IMR-90 (cell line): ENCODE measurements around the gene ROR2. TPM values are rescaled to one million over a fixed set of nuclear protein-coding genes. Genes with fewer than 3 reads are reported as not detected.

Experiments used
- ATAC-seq: fragments of 200-7000 bp; cut with Tn5 transposase; 2 replicates; pipeline ENCODE4 v1.9.1; 2020; ENCODE audit warnings: low read depth, mild to moderate bottlenecking, moderate library complexity
- BruUV-seq: library from RNA; stranded (reverse); fragments of 400-500 nt; replicated peaks from 2 replicates; lab custom pipeline; 2021; lab: Mats Ljungman, UMichigan
- CTCF ChIA-PET: fragments of 300-600 bp; formaldehyde crosslinking; extraction: SDS; loops from one replicate; lab custom pipeline; 2021; ENCODE audit warnings: antibody characterized with exemption; lab: Yijun Ruan, JAX
- POLR2A ChIA-PET: fragments of 300-600 bp; sonication (Branson Sonifier 250); formaldehyde crosslinking; loops from one replicate; lab custom pipeline; 2022; ENCODE audit warnings: antibody characterized with exemption; ENCODE audit not compliant: unreplicated experiment; lab: Charles Lee
- DNase-seq: peaks from one replicate; pipeline ENCODE4 v3.0.0; 2013
- H2AFZ ChIP-seq: replicated peaks from 2 replicates; pipeline ENCODE3; 2013; ENCODE audit warnings: low read length, mild to moderate bottlenecking; ENCODE audit not compliant: poor library complexity
- H2AK5ac ChIP-seq: 2 replicates; pipeline ENCODE4 v1.6.1; 2013; ENCODE audit warnings: low read depth, low read length, inconsistent platforms
- H2AK9ac ChIP-seq: replicated peaks from 2 replicates; pipeline ENCODE3; 2013; ENCODE audit warnings: mild to moderate bottlenecking, low read depth, low read length, moderate library complexity; ENCODE audit not compliant: poor library complexity
- H2BK120ac ChIP-seq: 2 replicates; pipeline ENCODE4 v1.6.1; 2013; ENCODE audit warnings: low read depth, low read length, inconsistent platforms
- H2BK15ac ChIP-seq: 3 replicates; pipeline ENCODE4 v1.6.1; 2013; ENCODE audit warnings: low read depth, low read length, inconsistent platforms
- H2BK20ac ChIP-seq: 2 replicates; pipeline ENCODE4 v1.6.1; 2013; ENCODE audit warnings: low read depth, mild to moderate bottlenecking, inconsistent platforms, low read length, moderate library complexity
- H2BK5ac ChIP-seq: 2 replicates; pipeline ENCODE4 v1.6.1; 2013; ENCODE audit warnings: mild to moderate bottlenecking, low read depth, low read length, inconsistent platforms; ENCODE audit not compliant: poor library complexity, severe bottlenecking
- H3K14ac ChIP-seq: replicated peaks from 2 replicates; pipeline ENCODE4 v1.6.1; 2013; ENCODE audit warnings: low read depth, low read length, inconsistent platforms
- H3K18ac ChIP-seq: 2 replicates; pipeline ENCODE4 v1.6.1; 2013; ENCODE audit warnings: low read depth, low read length, control low read depth
- H3K23ac ChIP-seq: 2 replicates; pipeline ENCODE4 v1.6.1; 2013; ENCODE audit warnings: low read depth, low read length, inconsistent platforms
- H3K27ac ChIP-seq: 2 replicates; pipeline ENCODE4 v1.5.1; 2013; ENCODE audit warnings: mild to moderate bottlenecking, control low read depth, low read length; ENCODE audit not compliant: insufficient read depth
- H3K27me3 ChIP-seq: 2 replicates; pipeline ENCODE4 v1.6.1; 2013; ENCODE audit warnings: low read length; ENCODE audit not compliant: control insufficient read depth, insufficient read depth
- H3K36me3 ChIP-seq: 2 replicates; pipeline ENCODE4 v1.6.1; 2013; ENCODE audit warnings: low read length, mixed read lengths; ENCODE audit not compliant: control insufficient read depth, insufficient read depth
- H3K4ac ChIP-seq: 2 replicates; pipeline ENCODE4 v1.6.1; 2013; ENCODE audit warnings: low read depth, low read length, inconsistent platforms
- H3K4me1 ChIP-seq: 2 replicates; pipeline ENCODE4 v1.6.1; 2013; ENCODE audit warnings: low read length, mixed read lengths; ENCODE audit not compliant: control insufficient read depth, insufficient read depth
- H3K4me2 ChIP-seq: 2 replicates; pipeline ENCODE4 v1.6.1; 2013; ENCODE audit warnings: low read depth, mild to moderate bottlenecking, control low read depth, low read length, moderate library complexity
- H3K4me3 ChIP-seq: 2 replicates; pipeline ENCODE4 v1.5.1; 2013; ENCODE audit warnings: low read depth, mild to moderate bottlenecking, control low read depth, low read length, moderate library complexity; ENCODE audit not compliant: insufficient read depth
- H3K56ac ChIP-seq: 2 replicates; pipeline ENCODE4 v1.6.1; 2013; ENCODE audit warnings: low read length, inconsistent platforms; ENCODE audit not compliant: insufficient read depth; ENCODE audit errors: extremely low read depth
- H3K79me1 ChIP-seq, 2 experiments: 2 replicates each; pipeline ENCODE4 v1.6.1; 2013; ENCODE audit warnings: low read length in 2 of 2, inconsistent platforms in 1 of 2, low read depth in 1 of 2
- H3K9ac ChIP-seq: 2 replicates; pipeline ENCODE4 v1.6.1; 2013; ENCODE audit warnings: low read depth, low read length, control low read depth
- H3K9me1 ChIP-seq: 2 replicates; pipeline ENCODE4 v1.6.1; 2013; ENCODE audit warnings: low read length, inconsistent platforms; ENCODE audit not compliant: insufficient read depth
- H3K9me3 ChIP-seq: 2 replicates; pipeline ENCODE4 v1.6.1; 2013; ENCODE audit warnings: low read length; ENCODE audit not compliant: control insufficient read depth, insufficient read depth
- H4K20me1 ChIP-seq: 2 replicates; pipeline ENCODE4 v1.6.1; 2013; ENCODE audit warnings: low read length, inconsistent platforms; ENCODE audit not compliant: insufficient read depth
- H4K5ac ChIP-seq: 2 replicates; pipeline ENCODE4 v1.6.1; 2013; ENCODE audit warnings: mild to moderate bottlenecking, low read depth, low read length, control low read depth
- H4K8ac ChIP-seq, 2 experiments: 2 replicates each; pipeline ENCODE4 v1.6.1; 2013; ENCODE audit warnings: low read depth in 2 of 2, low read length in 2 of 2, control low read depth in 1 of 2, inconsistent platforms in 1 of 2
- H4K91ac ChIP-seq: 2 replicates; pipeline ENCODE4 v1.6.1; 2013; ENCODE audit warnings: low read depth, low read length, inconsistent platforms; ENCODE audit not compliant: insufficient read depth
- CEBPB ChIP-seq: IDR thresholded peaks from 2 replicates; pipeline ENCODE4 v1.6.1; 2012; ENCODE audit warnings: low read depth, low read length, improper control_type of control experiment
- CHD1 ChIP-seq: IDR thresholded peaks from 2 replicates; pipeline ENCODE4 v1.6.1; 2012; ENCODE audit warnings: low read depth, low read length, improper control_type of control experiment
- CTCF ChIP-seq: conservative IDR thresholded peaks from 2 replicates; pipeline ENCODE4 v1.5.1; 2012; ENCODE audit warnings: mild to moderate bottlenecking, low read depth, low read length, improper control_type of control experiment
- MAZ ChIP-seq: IDR thresholded peaks from 2 replicates; pipeline ENCODE4 v1.6.1; 2012; ENCODE audit warnings: low read depth, mild to moderate bottlenecking, low read length, improper control_type of control experiment, moderate library complexity, borderline replicate concordance
- MXI1 ChIP-seq: IDR thresholded peaks from 2 replicates; pipeline ENCODE4 v1.6.1; 2012; ENCODE audit warnings: low read depth, mild to moderate bottlenecking, low read length, moderate library complexity, borderline replicate concordance
- NFE2L2 ChIP-seq: fragments of 150-350 bp; IDR thresholded peaks from 2 replicates; pipeline ENCODE4 v1.6.1; 2016; ENCODE audit warnings: low read depth, mild to moderate bottlenecking, low read length
- RCOR1 ChIP-seq: IDR thresholded peaks from 2 replicates; pipeline ENCODE4 v1.6.1; 2012; ENCODE audit warnings: mild to moderate bottlenecking, low read length, improper control_type of control experiment; ENCODE audit not compliant: insufficient replicate concordance
- RFX5 ChIP-seq: IDR thresholded peaks from 2 replicates; pipeline ENCODE4 v1.8.0; 2012; ENCODE audit warnings: low read depth, mild to moderate bottlenecking, low read length, moderate library complexity
- WGBS, 2 experiments: methylation state at CpG; one replicate each; pipeline versions ENCODE4 v1.1.5 to v1.1.7; 2013; ENCODE audit warnings: missing lambda C conversion rate in 2 of 2; ENCODE audit not compliant: insufficient read length in 1 of 2; ENCODE audit errors: extremely low coverage in 2 of 2; 5-methylcytosine and 5-hydroxymethylcytosine counted together
- dilution Hi-C: fragments of 300-500 bp; cut with HindIII; formaldehyde crosslinking; loops from one replicate; pipeline ENCODE4 v1.14.3; 2018; ENCODE audit warnings: low sequenced_read_pairs; ENCODE audit not compliant: unreplicated experiment
- in situ Hi-C: fragments of 300-500 bp; cut with MboI; formaldehyde crosslinking; loops from 3 replicates; pipeline ENCODE4 v1.14.3; 2019; ENCODE audit warnings: low sequenced_read_pairs, inconsistent platforms, mixed read lengths
- intact Hi-C: fragments of 100-400 bp; cut with micrococcal nuclease; formaldehyde crosslinking; loops from 2 replicates; pipeline ENCODE4 v1.10.0; 2022
- polyA plus RNA-seq, 3 experiments: library from polyadenylated mRNA; depleted of rRNA; stranded (reverse); fragments of >200 nt; gene quantifications; 2 replicates each; pipeline ENCODE4 v1.2.3, GENCODE V29; 2012; ENCODE audit warnings: low replicate concordance in 1 of 3
- total RNA-seq: library from RNA; depleted of rRNA; stranded (reverse); fragments of >200 nt; gene quantifications from 2 replicates; pipeline ENCODE4 v1.2.3, GENCODE V29; 2012

The ROR2 gene
- total and polyA plus RNA-seq, 2 of the 4 experiments (the other 2 are of a cell fraction) = 2.3 to 4.8 TPM

GRCh38 chr9:91625331-91625730 is 324.7 kb downstream of the ROR2 start:
- ChIA-PET CTCF (interaction anchor here (0.8 kb wide), 1 partner anchor 12 kb away, joined by 3 read pairs; no protein-coding TSS in a partner anchor), POLR2A (no interaction called here)
- BruUV-seq = no TSS peak
- Histone ChIP-seq H3K9me3 (no peaks in the 10 kb centered on the region), H3K4ac (no peak overlapping the region), H3K79me1 (no peaks in the 10 kb centered on the region), H3K4me3 (no peak overlapping the region), H3K9me1 (no peaks in the 10 kb centered on the region), H2BK15ac (no peak overlapping the region), H2AFZ (no peak overlapping the region), H4K91ac (no peak overlapping the region), H3K27ac (no peak overlapping the region), H3K36me3 (no peaks in the 10 kb centered on the region), H3K4me2 (no peak overlapping the region), H3K14ac (no peak overlapping the region), H2BK5ac (no peak overlapping the region), H2BK120ac (no peak overlapping the region), H4K5ac (no peak overlapping the region), H3K23ac (no peak overlapping the region), H2AK5ac (no peak overlapping the region), H3K9ac (no peak overlapping the region), H3K18ac (no peak overlapping the region), H3K56ac (no peak overlapping the region), H2AK9ac (no peak overlapping the region), H3K27me3 (peaks cover 3% of the 10 kb centered on the region; the same call in 1 of the 2 replicates), H2BK20ac (no peak overlapping the region), H4K20me1 (no peaks in the 10 kb centered on the region), H4K8ac (no peak overlapping the region), H3K4me1 (no peaks in the 10 kb centered on the region)
- DNase-seq (no peak), ATAC-seq (no peak)
- in situ Hi-C loops (no loop called here), intact Hi-C loops (loop anchor here (5.0 kb wide), 1 partner anchor 52 kb away; no protein-coding TSS in a partner anchor), dilution Hi-C loops (no loop called here)
- WGBS, 2 experiments = no CpG with 5 or more reads among the region's 1 CpG
- TF ChIP-seq CEBPB (no peak), MXI1 (no peak), NFE2L2 (no peak), MAZ (no peak), RFX5 (no peak), CTCF (no peak), CHD1 (no peak), RCOR1 (no peak)
